ENCODE results near the gene ST3GAL4. TPM values are rescaled to one million over a fixed set of nuclear protein-coding genes. Genes with fewer than 3 reads are reported as not detected.
"Not testable (repeated sequence)": the region's sequence is repeated elsewhere in the genome, so short reads cannot be mapped to it uniquely, and the experiment has no call there.

ST3GAL4 gene
- total RNA-seq, 2 experiments from 2014 or later, result 14.3 to 18.8 TPM

DNA sequence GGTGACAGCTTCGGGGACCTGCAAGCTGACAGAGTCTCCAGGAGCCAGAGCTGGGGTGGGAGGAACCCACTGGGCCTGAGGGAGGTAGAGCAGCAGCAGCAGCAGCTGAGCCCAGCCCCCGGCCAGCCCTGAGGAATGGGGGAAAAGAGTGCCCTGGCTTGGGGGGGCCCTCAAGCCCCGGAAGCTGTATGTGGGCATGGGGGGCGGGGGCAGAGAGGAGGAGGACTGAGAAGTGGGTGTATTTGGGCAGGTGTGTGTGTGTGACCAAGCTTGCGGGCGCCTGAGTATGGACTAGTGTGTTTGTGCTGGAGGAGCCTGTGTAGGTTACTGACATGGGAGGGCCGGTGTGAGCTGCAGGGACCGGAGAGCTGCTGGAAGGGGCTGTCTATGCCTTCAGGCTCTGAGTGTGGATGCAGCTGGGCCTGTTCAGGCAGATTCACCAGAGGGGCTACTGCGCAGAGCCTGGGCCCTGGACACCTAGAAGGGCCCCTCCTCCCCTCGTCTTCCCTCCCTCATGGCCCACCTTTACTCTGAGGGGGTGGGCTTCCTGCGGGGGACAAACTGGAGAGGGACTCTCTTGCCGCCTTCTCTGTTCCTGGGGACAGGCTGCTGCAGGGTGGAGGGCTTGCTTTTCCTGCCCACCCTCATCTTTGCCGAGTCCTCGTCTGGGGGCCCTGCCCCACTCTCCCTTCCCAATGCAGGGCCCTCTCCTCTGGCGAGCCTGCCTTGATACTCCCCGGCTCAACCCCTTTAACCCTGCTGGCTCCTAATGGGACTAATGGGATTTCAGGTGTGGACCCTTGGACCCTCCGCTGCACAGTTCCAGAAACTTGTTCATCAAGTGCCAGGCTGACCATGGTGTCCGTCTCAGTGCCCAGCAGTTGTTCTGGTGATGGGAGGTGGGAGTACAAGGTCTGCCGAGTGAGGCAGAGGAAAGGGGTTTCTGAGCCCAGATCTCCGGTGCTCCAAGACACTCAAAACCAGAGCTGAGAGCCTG lies 28.2 kb downstream of the ST3GAL4 start:
- Histone ChIP-seq H3K36me3 (ENCODE audit: insufficient read depth, low read length) (no peaks in the 10 kb centered on the region), H3K9me2 (ENCODE audit: insufficient read depth, low read length) (no peaks in the 10 kb centered on the region), H2AFZ (ENCODE audit: low read length) (no peak overlapping the region), H4K20me1 (ENCODE audit: insufficient read depth, low read length) (0 out of 2 replicates have a peak, but pooled peaks cover 3% of the 10 kb centered on the region), H3K4me2 (ENCODE audit: low read length) (no peak overlapping the region), H3K4me3 (ENCODE audit: low read depth, low read length, poor library complexity, severe bottlenecking) (no peak overlapping the region), H3K9me3 (ENCODE audit: low read length) (no peaks in the 10 kb centered on the region), H3K79me2 (ENCODE audit: insufficient read depth, low read depth, low read length) (no peaks in the 10 kb centered on the region), H3K27ac (ENCODE audit: low read depth, low read length, poor library complexity, severe bottlenecking) (no peak overlapping the region), H3K4me1 (ENCODE audit: insufficient read depth, low read length, poor library complexity, severe bottlenecking) (peaks cover 5% of the 10 kb centered on the region)
- no TSS peak for BruUV-seq (replicated peaks)
- intact Hi-C loops (cut with micrococcal nuclease; ENCODE audit: unreplicated experiment), result no loop called here
- no peak for TF ChIP-seq EZH2phosphoT487 (IDR thresholded peaks at IDR 0.05; ENCODE audit: borderline replicate concordance, low read depth, low read length)
- ChIA-PET CTCF (ENCODE audit: unreplicated experiment) (interaction anchor here (0.6 kb wide), 1 partner anchor 9 kb away, joined by 7 read pairs; no protein-coding TSS in a partner anchor), POLR2A (no interaction called here)
- DNase-seq (ENCODE audit: low spot score), result no peak

DNA sequence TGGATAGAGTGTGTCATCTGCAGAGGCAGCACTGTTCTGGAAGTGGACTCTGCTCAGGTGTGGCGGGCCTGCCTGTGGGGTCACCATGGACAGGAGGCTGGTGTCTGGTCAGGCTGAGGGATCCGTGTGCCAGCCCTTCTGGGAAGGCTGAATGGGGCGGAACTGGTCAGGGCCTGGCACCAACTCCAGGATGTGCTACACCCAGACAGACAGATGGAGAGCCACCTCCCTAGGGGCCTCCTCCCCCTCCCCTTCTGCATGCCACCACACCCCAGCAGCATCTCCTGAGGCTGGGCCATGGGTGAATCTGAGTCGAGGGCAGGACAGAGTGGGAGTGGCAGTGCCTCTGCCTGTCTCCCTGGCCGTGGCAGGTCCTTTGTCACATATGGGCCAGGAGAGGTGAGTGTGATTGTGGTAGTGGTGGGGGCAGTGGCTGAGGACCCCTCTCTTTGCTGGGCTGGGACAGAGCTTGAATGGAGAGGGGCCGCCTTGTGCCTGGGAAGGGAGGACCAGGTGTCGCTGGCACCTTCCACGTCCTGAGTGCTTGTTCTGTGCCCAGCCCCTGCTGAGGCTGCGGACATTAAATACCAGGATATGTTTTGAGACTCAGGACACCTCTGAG lies 29.1 kb downstream of the ST3GAL4 start:
- Histone ChIP-seq H3K4me2 (ENCODE audit: low read length) (no peak overlapping the region), H3K4me1 (ENCODE audit: insufficient read depth, low read length, poor library complexity, severe bottlenecking) (peaks cover 5% of the 10 kb centered on the region), H3K9me3 (ENCODE audit: low read length) (no peaks in the 10 kb centered on the region), H2AFZ (ENCODE audit: low read length) (no peak overlapping the region), H3K36me3 (ENCODE audit: insufficient read depth, low read length) (no peaks in the 10 kb centered on the region), H4K20me1 (ENCODE audit: insufficient read depth, low read length) (no peaks in the 10 kb centered on the region), H3K9me2 (ENCODE audit: insufficient read depth, low read length) (no peaks in the 10 kb centered on the region), H3K79me2 (ENCODE audit: insufficient read depth, low read depth, low read length) (no peaks in the 10 kb centered on the region), H3K27ac (ENCODE audit: low read depth, low read length, poor library complexity, severe bottlenecking) (no peak overlapping the region), H3K4me3 (ENCODE audit: low read depth, low read length, poor library complexity, severe bottlenecking) (no peak overlapping the region)
- no TSS peak for BruUV-seq (replicated peaks)
- intact Hi-C loops (cut with micrococcal nuclease; ENCODE audit: unreplicated experiment), result no loop called here
- ChIA-PET POLR2A (no interaction called here), CTCF (ENCODE audit: unreplicated experiment) (no interaction called here)
- no peak for DNase-seq (ENCODE audit: low spot score)
- TF ChIP-seq EZH2phosphoT487 (IDR thresholded peaks at IDR 0.05; ENCODE audit: borderline replicate concordance, low read depth, low read length), result no peak
- TF ChIP-seq, protein P1, sequence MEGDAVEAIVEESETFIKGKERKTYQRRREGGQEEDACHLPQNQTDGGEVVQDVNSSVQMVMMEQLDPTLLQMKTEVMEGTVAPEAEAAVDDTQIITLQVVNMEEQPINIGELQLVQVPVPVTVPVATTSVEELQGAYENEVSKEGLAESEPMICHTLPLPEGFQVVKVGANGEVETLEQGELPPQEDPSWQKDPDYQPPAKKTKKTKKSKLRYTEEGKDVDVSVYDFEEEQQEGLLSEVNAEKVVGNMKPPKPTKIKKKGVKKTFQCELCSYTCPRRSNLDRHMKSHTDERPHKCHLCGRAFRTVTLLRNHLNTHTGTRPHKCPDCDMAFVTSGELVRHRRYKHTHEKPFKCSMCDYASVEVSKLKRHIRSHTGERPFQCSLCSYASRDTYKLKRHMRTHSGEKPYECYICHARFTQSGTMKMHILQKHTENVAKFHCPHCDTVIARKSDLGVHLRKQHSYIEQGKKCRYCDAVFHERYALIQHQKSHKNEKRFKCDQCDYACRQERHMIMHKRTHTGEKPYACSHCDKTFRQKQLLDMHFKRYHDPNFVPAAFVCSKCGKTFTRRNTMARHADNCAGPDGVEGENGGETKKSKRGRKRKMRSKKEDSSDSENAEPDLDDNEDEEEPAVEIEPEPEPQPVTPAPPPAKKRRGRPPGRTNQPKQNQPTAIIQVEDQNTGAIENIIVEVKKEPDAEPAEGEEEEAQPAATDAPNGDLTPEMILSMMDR (conservative IDR thresholded peaks at IDR 0.05; ENCODE audit: low read length), result no peak

DNA sequence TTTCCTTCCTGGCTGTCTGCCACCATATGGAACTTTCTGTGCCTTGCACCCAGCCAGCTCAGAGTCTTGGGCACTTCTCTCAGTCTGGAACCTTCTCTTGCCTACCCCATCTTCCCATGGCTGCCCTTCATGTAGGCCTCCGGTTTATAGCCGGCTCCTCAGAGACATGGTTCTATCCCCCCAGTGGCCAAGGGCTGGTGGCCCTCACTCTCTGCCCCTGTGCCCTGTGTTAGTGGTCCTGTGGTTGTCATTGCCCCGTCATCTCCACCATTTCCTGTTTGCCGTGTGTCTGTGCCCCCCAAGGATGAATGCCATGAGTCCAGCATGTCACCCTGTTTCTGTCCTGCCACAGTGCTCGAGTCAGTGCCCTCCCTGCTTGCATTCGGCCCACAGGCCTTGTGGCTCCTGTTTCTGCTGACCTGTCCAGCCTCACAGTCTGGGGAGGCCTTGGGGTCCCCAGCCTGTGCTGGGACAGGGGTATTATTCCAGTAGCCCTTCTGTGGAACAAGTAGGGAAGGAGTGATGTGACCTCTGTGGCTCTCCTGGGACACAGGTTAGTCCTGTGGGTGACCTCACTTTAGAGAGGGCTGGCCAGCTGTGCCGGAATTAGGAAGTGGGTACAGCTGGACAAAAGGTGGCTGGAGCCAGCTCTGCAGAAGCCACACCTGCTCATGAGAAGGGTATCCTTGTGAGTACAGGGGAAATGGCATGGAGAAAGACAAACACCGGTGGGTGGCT lies 30.7 kb downstream of the ST3GAL4 start:
- intact Hi-C loops (cut with micrococcal nuclease; ENCODE audit: unreplicated experiment), result no loop called here
- no peaks in the 10 kb centered on the region for H3K36me3 ChIP-seq (ENCODE audit: insufficient read depth, low read length)
- DNase-seq (ENCODE audit: low spot score), result no peak
- no TSS peak for BruUV-seq (replicated peaks)
- H2AFZ ChIP-seq (ENCODE audit: low read length), result no peak overlapping the region
- H3K4me2 ChIP-seq (ENCODE audit: low read length), result no peak overlapping the region
- H3K4me3 ChIP-seq (ENCODE audit: low read depth, low read length, poor library complexity, severe bottlenecking), result no peak overlapping the region
- no peak overlapping the region for H3K27ac ChIP-seq (ENCODE audit: low read depth, low read length, poor library complexity, severe bottlenecking)
- ChIA-PET CTCF (ENCODE audit: unreplicated experiment) (no interaction called here), POLR2A (interaction anchor here (0.6 kb wide), 1 partner anchor 39 kb away, joined by 3 read pairs; no protein-coding TSS in a partner anchor)
- H4K20me1 ChIP-seq (ENCODE audit: insufficient read depth, low read length), result no peaks in the 10 kb centered on the region
- H3K79me2 ChIP-seq (ENCODE audit: insufficient read depth, low read depth, low read length), result no peaks in the 10 kb centered on the region
- peaks cover 5% of the 10 kb centered on the region for H3K4me1 ChIP-seq (ENCODE audit: insufficient read depth, low read length, poor library complexity, severe bottlenecking)
- TF ChIP-seq, protein P1 (conservative IDR thresholded peaks at IDR 0.05; ENCODE audit: low read length), result no peak
- TF ChIP-seq EZH2phosphoT487 (IDR thresholded peaks at IDR 0.05; ENCODE audit: borderline replicate concordance, low read depth, low read length), result no peak
- no peaks in the 10 kb centered on the region for H3K9me3 ChIP-seq (ENCODE audit: low read length)
- H3K9me2 ChIP-seq (ENCODE audit: insufficient read depth, low read length), result no peaks in the 10 kb centered on the region

DNA sequence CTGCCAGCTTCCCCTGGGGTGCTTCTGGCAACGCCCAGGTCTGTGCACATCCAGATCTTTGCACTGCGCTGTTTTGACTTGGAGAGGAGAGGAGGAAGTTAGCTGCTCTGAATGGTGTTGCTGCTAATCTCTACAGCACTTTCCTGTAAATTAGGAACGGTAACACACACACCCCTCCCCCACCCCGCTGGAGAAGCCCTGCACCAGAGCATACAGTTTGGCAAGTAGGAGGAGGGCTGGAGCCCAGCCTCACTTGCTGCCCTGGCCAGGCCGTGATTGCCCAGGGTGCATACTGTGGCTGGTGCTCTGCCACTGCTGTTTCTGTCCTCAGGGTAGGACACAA lies 31.2 kb downstream of the ST3GAL4 start:
- intact Hi-C loops (cut with micrococcal nuclease; ENCODE audit: unreplicated experiment); H3K4me2 ChIP-seq (ENCODE audit: low read length): not testable (repeated sequence)

More for the DNA sequence above, 31.2 kb downstream of the ST3GAL4 start:
- DNase-seq (ENCODE audit: low spot score); CTCF ChIA-PET (ENCODE audit: unreplicated experiment); POLR2A ChIA-PET; H3K9me3 ChIP-seq (ENCODE audit: low read length); H3K9me2 ChIP-seq (ENCODE audit: insufficient read depth, low read length); H3K36me3 ChIP-seq (ENCODE audit: insufficient read depth, low read length); H3K27ac ChIP-seq (ENCODE audit: low read depth, low read length, poor library complexity, severe bottlenecking); H3K79me2 ChIP-seq (ENCODE audit: insufficient read depth, low read depth, low read length); BruUV-seq (replicated peaks); H3K4me1 ChIP-seq (ENCODE audit: insufficient read depth, low read length, poor library complexity, severe bottlenecking); H3K4me3 ChIP-seq (ENCODE audit: low read depth, low read length, poor library complexity, severe bottlenecking); H4K20me1 ChIP-seq (ENCODE audit: insufficient read depth, low read length); H2AFZ ChIP-seq (ENCODE audit: low read length): not testable (repeated sequence)

Measured in OCI-LY7 (cell line).